ENCODE results near the gene DNER.
A peak's percentile ranks its signal among the peaks of the same experiment; 100 is the strongest.
"Not testable (repeated sequence)": the region's sequence is repeated elsewhere in the genome, so short reads cannot be mapped to it uniquely, and the experiment has no call there.

DNER gene, protein sequence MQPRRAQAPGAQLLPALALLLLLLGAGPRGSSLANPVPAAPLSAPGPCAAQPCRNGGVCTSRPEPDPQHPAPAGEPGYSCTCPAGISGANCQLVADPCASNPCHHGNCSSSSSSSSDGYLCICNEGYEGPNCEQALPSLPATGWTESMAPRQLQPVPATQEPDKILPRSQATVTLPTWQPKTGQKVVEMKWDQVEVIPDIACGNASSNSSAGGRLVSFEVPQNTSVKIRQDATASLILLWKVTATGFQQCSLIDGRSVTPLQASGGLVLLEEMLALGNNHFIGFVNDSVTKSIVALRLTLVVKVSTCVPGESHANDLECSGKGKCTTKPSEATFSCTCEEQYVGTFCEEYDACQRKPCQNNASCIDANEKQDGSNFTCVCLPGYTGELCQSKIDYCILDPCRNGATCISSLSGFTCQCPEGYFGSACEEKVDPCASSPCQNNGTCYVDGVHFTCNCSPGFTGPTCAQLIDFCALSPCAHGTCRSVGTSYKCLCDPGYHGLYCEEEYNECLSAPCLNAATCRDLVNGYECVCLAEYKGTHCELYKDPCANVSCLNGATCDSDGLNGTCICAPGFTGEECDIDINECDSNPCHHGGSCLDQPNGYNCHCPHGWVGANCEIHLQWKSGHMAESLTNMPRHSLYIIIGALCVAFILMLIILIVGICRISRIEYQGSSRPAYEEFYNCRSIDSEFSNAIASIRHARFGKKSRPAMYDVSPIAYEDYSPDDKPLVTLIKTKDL

DNA sequence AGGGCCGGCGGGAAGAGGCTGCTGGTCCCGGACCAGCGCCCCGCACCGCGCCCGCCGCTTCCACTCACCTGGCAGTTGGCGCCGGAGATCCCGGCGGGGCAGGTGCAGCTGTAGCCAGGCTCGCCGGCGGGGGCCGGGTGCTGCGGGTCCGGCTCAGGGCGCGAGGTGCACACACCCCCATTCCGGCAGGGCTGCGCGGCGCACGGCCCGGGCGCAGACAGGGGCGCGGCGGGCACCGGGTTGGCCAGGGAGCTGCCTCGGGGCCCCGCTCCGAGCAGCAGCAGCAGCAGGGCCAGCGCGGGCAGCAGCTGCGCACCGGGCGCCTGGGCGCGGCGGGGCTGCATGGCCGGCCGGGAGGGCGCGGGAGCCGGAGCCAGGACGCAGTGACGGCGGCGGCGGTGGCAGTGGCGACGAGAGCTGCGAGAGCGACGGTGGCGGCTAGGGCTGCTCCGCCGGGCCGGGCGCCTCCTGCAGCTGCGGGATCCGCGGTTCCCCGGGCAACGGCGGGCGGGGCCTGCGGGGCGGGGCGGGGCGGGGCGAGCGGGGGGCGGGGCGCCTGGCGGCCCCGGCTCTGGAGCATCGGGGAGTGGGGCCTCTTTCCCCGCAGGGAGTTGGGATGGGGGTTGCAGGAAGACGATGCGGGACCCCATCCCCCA, at the start of gene DNER:
TSS of gene DNER (minus strand) at position 476 of the 656 bp plus-strand sequence. CDS start at position 344, 132 bp downstream.
- peak; percentile 65 for DNase-seq (ENCODE audit: low read depth)

DNA sequence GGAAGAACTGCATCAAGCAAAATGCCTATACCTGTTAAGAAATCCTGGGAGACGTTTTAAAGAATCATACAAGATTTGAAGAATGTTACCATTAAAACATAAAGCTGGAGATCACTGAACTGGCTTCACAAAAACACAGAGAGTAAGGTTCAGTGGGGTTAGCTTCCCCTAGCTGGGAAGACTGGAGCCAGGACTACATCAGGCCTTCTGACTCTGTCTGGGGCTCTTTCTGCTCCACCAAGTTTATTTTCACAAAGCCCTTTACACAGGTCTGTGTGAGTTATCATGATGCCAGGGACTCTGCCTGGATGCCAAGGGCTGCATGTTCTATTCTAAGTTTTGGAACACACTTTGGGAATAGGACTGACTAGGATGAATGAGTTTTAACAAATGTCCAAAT, 47.3 kb upstream of the DNER start:
- no peak for DNase-seq (ENCODE audit: low read depth)

DNA sequence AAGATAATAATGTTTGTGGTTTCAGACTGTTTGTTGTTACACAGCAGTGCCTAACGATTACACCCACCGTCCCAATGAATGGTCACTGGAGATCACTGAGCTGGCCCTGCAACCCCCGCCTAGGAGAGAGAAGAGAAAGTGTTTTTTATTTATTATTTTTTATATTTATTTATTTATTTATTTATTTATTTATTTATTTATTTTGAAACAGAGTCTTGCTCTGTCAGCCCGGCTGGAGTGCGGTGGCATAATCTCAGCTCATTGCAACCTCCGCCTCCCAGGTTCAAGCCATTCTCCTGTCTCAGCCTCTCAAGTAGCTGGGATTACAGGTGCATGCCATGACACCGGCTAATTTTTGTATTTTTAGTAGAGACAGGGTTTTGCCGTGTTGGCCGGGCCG, 43.1 kb upstream of the DNER start:
- not testable (repeated sequence) for DNase-seq (ENCODE audit: low read depth)

DNA sequence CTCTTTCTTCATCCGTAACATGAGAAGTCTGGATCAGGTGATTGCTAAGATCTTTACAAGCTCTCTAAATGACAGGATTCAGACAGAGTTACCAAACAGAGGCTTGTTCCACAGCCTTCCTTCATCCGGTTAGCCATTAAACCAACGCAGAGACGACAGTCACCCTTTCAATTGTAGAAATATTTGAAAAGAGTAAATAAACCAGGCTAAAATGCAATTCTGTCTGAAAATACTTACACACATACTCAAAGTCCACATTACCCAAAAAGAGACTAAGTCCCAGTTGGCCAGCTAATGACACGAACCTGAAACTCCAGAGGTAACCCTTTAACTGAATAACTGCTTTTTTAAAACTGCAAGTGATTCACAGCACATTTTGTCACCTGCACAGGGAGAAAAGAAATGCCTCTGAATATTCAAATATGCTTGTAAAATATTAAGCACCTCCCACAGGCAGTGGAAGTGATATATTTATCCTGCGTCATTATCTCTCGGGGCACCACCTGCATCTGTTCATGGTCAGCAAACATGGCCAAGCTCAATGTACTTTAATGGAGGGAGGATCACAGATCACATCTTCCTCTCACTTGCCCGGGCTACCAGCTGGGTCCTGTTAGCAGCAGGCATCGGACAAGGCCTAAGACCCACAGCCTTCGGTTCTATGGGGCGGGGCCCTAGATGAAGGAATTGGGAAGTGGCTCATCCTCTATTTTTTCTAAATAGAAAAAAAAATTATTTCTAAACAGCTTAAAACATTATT, 38.8 kb upstream of the DNER start:
- DNase-seq (ENCODE audit: low read depth), result no peak

DNA sequence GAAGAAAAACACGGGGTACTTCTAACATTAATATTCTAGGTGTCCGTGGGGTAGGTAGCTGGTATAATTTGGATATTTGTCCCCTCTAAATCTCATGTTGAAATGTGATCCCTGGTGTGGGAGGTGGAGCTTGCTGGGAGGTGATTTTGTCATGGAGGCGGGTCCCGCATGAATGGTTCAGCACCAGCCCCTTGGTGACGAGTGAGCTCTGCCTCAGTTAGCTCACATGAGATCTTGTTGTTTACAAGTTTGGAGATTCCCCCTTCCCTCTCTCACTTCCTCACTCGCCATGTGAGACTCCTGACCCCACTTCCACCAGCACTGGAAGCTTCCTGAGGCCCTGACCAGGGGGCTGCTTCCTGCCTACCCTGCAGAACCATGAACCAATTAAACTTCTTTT, 35.4 kb upstream of the DNER start:
- DNase-seq (ENCODE audit: low read depth), result no peak

DNA sequence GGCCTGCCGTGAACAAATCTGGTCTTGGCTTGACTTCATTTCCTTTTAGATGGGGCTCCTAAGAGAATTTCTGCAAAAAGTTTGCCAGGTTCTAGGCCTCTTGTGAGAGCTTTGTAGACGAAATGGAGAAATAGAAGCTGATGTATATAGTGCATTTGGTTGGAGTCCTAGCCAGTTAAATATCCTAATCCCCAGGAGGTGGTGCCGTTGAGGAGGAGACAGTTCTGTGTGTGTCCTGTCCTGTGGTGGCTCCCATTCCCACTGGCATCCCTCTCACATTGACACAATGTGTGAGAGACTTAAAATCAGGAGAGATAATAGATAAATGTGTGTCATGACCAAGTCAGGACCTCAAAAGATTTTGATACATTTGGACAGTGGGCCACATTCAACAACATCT, 34.6 kb upstream of the DNER start:
- DNase-seq (ENCODE audit: low read depth), result no peak

DNA sequence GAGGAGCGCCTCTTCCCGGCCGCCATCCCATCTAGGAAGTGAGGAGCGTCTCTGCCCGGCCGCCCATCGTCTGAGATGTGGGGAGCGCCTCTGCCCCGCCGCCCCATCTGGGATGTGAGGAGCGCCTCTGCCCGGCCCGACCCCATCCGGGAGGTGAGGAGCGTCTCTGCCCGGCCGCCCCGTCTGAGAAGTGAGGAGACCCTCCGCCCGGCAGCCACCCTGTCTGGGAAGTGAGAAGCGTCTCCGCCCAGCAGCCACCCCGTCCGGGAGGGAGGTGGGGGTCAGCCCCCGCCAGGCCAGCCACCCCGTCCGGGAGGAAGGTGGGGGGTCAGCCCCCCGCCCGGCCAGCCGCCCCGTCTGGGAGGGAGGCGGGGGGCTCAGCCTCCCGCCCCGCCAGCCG, 28.3 kb upstream of the DNER start:
- DNase-seq (ENCODE audit: low read depth), result not testable (repeated sequence)

DNA sequence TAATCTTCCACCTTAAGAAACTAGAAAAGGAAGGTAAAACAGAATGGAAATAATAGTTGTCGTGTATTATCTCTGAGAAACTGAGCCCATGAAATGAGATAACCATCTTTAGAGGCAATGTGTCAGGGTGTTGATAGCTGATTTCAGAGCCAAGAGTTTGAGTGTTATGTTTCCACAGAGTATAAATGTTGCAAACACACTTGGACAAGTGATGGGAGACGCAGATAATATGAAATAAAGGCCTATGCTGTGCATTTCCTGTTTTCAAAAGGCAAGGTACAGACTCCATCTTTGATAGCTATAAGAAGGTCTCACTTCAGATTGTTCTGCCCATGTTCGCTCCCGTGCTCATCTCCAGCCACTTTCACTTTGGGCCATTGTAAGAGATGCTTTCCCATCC, 25.9 kb upstream of the DNER start:
- DNase-seq (ENCODE audit: low read depth), result no peak

DNA sequence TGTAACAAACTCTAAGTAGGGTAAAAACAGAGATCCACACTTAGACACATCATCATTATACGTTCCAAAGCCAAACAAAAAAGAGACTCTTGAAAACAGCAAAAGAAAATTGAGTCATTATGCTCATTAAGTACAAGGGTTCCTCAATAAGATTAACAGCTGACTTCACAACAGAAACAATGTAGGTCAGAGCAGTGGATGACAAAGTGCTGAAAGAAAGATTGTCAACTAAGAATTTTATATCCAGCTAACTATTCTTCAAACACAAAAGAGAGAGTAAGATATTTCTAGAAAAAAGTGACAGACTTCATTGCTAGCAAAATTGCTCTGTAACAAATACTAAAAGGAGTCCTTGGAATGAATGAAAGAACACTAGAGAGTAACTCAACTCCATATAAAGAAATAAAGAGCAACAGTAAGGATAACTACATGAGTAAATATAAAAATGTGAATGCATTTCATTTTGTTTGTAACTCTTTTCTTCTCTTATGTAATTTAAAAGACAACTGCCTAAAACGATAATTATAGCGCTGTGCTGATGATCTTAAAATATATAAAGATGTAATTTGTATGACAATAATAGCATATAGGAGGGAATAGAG, 23.8 kb upstream of the DNER start:
- DNase-seq (ENCODE audit: low read depth), result no peak

DNA sequence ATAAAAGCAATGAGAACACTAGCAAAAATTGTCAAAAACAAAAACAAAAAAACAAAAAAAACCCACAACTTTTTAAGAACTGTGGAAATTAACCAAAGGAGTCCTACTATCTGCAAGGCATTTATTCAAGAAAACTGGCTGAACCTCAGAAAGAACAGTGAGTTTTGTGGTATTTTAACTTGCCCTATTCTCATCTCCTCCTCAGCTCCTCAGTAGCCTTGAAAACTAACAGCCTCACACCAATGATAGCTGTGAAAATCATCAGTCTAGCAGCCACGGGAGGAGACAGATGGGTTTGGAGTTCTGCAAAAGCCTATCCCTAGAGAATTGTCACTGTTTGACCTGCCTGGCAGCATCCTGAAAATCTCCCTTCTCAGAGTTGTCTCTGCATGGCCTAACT, 20.1 kb upstream of the DNER start:
- DNase-seq (ENCODE audit: low read depth), result no peak

DNA sequence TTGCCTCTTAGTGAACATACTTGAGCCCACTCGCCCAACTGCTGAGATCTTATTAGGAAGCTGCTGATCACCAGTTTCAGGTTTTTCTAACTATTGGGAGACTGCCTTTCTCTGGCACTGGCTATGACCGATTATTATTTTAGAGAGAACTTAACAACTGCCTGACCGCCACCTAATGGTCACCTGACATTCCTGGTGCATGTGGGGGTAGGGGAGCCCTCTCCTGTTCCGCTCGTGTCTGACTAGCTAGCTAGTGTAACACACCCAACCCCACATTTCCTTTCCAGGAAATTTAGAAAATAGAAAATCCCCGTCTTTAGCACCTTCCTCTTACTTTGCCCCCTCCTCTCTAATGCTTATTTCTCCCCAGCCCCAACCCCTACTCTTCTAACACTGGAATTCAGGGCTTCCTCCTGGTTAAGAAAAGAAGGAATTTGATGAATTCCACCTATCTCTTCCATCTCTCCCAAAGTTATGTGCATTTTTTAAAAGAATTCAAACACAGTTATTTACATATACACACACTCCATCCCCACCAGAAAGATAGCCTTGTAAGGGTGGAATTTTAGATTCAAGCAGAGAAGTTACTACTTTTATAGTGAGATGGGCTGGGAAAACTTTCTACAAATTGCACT, 19.4 kb upstream of the DNER start:
- DNase-seq (ENCODE audit: low read depth), result no peak

DNA sequence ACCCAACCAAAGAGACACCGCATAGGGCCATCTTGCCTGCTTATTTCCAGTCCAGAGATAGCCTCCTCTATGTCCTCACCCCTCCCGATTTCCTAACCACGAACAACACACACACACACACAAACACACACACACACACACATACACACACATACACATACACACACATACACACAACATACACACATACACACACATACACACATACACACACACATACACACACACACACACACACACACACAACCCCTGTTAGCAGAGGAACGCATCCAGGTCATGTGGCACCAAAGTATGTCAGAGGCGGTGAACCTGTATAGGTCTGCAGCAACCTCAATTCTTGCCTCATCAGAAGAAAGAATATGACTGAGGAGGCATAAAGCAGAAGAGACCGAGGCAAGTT, 18.5 kb upstream of the DNER start:
- DNase-seq (ENCODE audit: low read depth), result no peak

DNA sequence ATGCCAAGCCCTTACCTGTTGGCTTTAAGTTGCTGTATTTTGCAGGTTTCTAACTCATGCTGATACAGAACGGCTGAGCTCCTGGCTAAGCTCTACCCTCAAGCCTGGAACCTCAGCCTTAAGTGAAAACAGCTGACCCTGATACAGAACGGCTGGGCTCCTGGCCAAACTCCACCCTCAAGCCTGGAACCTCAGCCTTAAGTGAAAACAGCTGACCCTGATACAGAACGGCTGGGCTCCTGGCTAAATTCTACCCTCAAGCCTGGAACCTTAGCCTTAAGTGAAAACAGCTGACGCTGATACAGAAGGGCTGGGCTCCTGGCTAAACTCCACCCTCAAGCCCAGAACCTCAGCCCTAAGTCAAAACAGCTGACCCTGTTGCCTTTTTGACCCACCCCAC, 17.6 kb upstream of the DNER start:
- DNase-seq (ENCODE audit: low read depth), result peak; percentile 29

DNA sequence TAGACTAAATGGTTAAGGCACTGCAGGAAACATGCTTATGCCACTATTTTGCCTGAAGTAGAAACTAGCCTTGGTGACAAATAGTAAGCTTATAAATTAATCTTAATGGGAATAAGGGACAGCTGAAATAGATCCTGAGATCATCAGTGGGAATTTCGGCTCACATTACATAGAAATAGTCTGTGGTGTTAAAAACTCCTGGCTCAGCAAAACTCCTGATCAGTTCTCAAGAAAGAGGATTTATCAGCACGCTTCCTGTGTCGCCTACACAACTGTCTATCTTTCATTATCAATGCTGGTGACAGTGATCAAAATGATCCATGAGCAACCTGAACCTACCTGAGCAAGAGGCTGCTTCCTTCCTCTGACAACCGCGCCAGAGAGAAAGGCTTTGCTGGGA, 17.0 kb upstream of the DNER start:
- no peak for DNase-seq (ENCODE audit: low read depth)

DNA sequence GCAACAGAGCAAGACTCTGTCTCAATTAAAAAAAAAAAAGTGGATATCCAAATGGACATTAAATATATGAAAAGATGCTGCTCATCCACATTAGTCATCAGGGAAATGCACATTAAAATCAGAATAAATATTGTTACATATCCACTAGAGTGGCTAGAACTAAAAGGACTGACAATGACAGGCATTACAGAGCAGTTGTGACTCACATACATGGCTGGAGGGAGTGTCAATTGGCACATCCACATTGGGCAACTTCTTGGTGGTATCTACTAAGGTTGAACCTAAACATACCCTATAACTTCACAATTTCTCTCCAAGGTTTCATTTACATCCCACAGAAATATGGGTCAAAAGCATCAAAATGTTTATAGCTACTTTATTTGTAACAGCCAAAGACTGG, 14.0 kb upstream of the DNER start:
- peak; percentile 82 for DNase-seq (ENCODE audit: low read depth)

DNA sequence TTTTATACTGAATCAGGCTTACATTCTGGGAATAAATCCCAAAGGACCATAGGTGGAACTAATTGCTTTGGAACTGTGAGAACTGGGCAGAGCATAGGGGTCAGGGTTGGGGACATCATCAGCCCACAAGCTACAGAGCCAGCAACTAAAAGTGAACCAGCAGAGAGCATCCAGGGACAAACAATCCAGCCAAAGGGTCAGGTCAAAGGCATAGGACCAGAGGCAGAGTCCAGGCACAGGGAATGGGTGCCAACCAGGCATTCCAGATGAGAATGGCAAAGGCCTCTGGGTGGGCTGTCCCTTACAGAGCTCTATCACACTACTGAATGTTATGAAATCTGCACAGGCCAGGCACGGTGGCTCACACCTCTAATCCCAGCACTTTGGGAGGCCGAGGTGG, 12.3 kb upstream of the DNER start:
- DNase-seq (ENCODE audit: low read depth), result no peak

DNA sequence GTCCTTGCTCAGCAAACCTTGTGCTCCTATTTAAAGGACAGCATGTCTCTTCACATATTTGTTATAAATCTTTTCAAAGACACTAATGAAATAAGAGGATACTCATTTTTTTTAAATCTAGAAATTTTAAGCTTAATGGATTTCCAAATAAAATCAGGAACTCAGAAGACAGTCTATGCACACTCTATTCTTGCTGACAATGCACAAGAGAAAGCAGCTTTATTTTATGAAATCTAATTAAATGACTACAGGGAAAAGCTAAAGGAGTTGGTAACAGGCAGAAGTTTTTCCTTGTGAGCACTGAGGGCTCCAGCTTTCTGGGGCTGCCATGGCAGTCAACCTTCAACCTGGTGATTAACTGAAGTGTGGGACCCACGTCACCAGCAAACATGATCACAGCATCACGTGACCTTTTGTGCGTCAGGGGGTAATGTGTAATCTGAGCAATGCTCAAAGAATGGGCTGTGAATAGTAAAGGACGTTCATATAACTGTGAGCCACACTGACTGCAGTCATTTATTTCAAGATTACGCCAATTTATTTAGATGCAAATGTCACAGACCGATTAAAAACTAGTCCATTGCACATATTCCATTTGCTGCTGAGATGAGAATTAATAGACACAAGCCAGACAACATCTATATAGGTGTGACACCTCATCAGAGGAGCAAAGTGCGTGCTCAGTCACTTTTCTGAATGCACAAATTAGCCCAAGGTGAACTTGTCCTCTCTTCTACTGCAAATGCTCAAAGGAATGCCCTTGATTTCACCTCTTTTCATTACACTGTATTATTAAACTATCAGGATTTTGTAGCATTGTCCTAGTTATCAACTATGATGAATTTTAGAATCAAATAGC, 11.6 kb upstream of the DNER start:
- DNase-seq (ENCODE audit: low read depth), result peak; percentile 98

DNA sequence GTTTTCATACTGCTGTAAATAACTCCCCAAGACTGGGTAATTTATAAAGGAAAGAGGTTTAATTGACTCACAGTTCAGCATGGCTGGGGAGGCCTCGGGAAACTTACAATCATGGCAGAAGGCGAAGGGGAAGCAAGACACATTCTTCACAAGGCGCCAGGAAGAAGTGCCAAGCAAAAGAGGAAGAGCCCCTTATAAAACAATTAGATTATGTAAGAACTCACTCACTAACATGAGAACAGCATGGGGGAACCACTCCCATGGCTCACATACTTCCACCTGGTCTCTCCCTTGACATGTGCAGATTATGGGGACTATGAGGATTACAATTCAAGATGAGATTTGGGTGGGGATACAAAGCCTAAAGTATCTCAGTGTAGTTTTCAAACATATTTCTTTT, 8.8 kb upstream of the DNER start:
- DNase-seq (ENCODE audit: low read depth), result not testable (repeated sequence)

DNA sequence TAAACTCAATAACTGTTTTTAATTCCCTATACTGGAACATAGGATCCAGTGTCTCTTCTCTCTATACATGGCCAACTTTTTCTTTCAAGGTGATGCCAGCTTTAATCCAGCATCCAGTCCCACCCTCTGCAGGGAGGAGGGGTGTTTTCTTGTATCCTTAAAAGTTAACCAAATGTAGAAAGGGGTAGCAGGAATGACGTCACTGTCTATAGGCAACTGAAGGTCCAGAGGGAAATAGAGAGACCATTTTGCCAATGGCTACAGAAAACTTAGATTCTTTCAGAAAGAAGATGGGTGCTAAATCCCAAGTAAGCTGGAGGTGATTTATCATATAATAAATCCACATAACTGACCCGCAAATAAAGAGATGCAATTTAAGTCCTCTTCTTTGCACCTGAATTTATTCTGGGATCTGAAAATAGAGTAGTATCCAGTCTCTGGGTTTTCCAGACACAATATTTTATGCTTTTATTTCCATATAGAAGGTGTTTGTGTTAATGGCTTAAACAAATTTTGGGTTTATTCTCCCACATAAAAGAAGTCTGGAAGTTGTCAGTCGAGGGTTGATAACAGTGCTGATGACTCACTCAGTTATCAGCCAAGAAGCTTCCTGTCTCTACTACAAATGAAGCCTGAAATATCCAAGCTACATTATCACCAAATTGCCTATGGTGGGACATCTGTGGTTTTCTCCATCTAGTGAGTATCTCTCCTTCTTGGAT, 5.7 kb upstream of the DNER start:
- peak; percentile 30 for DNase-seq (ENCODE audit: low read depth)

DNA sequence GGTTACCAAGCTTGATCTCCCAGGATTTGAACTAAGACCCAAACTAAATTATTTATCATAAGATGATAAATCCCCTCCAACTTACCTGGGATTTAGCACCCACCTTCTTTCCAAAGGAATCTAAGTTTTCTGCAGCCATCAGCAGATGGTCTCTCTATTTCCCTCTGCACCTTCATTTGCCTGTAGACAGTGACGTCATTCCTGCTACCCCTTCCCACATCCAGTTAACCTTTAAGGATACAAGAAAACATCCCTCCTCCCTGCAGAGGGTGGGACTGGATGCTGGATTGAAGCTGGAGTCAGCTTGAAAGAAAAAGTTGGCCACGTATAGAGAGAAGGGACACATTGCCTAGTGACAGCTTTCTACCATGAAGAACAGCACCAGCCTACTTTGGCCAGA, 3.7 kb upstream of the DNER start:
- no peak for DNase-seq (ENCODE audit: low read depth)
